ENCODE measurements around the gene ITIH4. TPM values are rescaled to one million over a fixed set of nuclear protein-coding genes. Genes with fewer than 3 reads are reported as not detected.

Gene ITIH4
- polyA plus RNA-seq, 1 of the 3 experiments (the other 2 are of a cell fraction): 2.0 TPM

DNA sequence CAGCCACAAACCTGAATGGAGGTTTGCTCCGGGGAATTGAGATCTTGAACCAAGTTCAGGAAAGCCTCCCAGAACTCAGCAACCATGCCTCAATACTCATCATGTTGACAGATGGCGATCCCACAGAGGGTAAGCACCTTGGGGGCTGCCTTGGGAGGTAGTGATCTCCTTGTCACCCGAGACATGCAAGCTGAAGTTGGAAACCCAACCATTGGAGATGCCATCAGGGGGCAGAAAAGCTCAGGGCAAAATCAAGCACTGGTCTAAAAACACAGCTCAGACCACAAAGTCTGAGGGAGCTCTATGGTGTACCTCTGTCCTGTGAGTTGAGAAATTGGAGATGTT is 47.3 kb downstream of the ITIH4 start:
- Histone ChIP-seq H3K9me2 (no peaks in the 10 kb centered on the region), H3K79me2 (ENCODE audit: insufficient read depth) (no peaks in the 10 kb centered on the region), H3K9ac (no peak overlapping the region), H3K4me3 (ENCODE audit: low read depth in 2 of 2, low read length in 1 of 2) (no peak overlapping the region), H3K4me1 (ENCODE audit: control insufficient read depth in 1 of 2, insufficient read depth in 2 of 2, low read depth in 1 of 2, low read length in 1 of 2) (no peaks in the 10 kb centered on the region; a peak in 1 of 4 replicates), H2AFZ (ENCODE audit: low read depth) (no peak overlapping the region), H3K27ac (ENCODE audit: low read depth in 2 of 2, low read length in 1 of 2) (no peak overlapping the region), H3K27me3 (ENCODE audit: insufficient read depth) (peaks cover 13% of the 10 kb centered on the region; the same call in 1 of the 2 replicates), H3K4me2 (no peak overlapping the region), H4K20me1 (ENCODE audit: insufficient read depth) (no peaks in the 10 kb centered on the region), H3K36me3 (replicated peaks in 1 of 2; ENCODE audit: control insufficient read depth in 1 of 2, insufficient read depth in 2 of 2, low read length in 1 of 2) (no peaks in the 10 kb centered on the region), H3F3A (replicated peaks; ENCODE audit: insufficient read depth) (no peaks in the 10 kb centered on the region), H3K9me3 (no peaks in the 10 kb centered on the region)
- TF ChIP-seq TAF1 (IDR thresholded peaks at IDR 0.05; ENCODE audit: borderline replicate concordance, low read depth, low read length) (no peak), NFIC (IDR thresholded peaks at IDR 0.05; ENCODE audit: borderline replicate concordance) (no peak), GATA2 (CRISPR knock-in tag; IDR thresholded peaks at IDR 0.05) (no peak)
- POLR2A ChIA-PET: no interaction called here
- CTCF ChIA-PET: no interaction called here
- no peak for DNase-seq
- WGBS (ENCODE audit: low lambda C conversion rate): 64% methylated on average over 1 of the region's 3 CpGs

DNA sequence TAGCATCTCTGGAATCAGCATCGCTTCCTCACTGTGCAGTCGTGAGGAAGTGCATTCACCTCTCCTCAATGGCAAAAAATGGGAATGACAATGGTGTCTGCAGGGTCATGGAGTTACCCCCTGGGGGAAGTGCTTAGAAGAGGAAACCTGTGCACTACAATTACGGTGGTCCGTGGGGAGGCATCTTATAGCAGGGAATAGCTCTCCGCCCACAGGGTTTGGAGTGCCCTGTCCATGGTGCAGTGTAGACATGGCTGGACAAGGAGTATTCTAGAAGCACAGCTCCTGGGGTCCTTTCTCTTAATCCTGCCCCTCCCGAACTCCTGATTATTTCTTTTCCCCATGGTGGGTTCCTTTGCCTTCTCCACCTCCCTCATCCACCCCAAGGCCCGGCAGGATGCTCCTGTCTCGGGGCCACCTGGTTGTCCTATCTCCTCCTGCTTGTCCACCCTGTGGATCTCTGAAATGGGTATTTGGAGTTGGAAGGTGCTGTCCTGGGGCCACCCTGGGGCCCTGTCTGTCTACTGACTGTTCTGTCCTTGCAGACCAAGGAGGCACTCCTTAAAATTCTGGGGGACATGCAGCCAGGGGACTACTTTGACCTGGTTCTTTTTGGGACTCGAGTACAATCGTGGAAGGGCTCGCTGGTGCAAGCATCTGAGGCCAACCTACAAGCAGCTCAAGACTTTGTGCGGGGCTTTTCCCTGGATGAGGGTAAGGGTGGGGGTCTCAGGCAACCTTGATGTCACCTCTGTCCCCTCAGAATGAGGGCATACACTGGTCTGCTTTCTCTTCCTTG is 47.9 kb downstream of the ITIH4 start:
- no peak overlapping the region for H3K27ac ChIP-seq (ENCODE audit: low read depth in 2 of 2, low read length in 1 of 2)
- no peaks in the 10 kb centered on the region for H3K9me2 ChIP-seq
- H3F3A ChIP-seq (replicated peaks; ENCODE audit: insufficient read depth): no peaks in the 10 kb centered on the region
- no peak overlapping the region for H2AFZ ChIP-seq (ENCODE audit: low read depth)
- no peak overlapping the region for H3K9ac ChIP-seq
- TF ChIP-seq NRF1 (IDR thresholded peaks at IDR 0.05; ENCODE audit: low read depth, low read length): no peak
- TF ChIP-seq ELF1 (IDR thresholded peaks at IDR 0.05): no peak
- TF ChIP-seq, protein P1, sequence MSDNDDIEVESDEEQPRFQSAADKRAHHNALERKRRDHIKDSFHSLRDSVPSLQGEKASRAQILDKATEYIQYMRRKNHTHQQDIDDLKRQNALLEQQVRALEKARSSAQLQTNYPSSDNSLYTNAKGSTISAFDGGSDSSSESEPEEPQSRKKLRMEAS (IDR thresholded peaks at IDR 0.05; ENCODE audit: low read depth): no peak
- TF ChIP-seq GATA2 (CRISPR knock-in tag; IDR thresholded peaks at IDR 0.05): no peak
- no peak for TF ChIP-seq TEAD4 (IDR thresholded peaks at IDR 0.05; ENCODE audit: borderline replicate concordance, insufficient read depth)
- no peak for TF ChIP-seq EP300 (IDR thresholded peaks at IDR 0.05; ENCODE audit: borderline replicate concordance in 1 of 2, low read depth in 1 of 2, low read length in 1 of 2)
- TF ChIP-seq FOXM1 (IDR thresholded peaks at IDR 0.05; ENCODE audit: low read depth): no peak
- no peak for TF ChIP-seq FOXJ3 (CRISPR knock-in tag; IDR thresholded peaks at IDR 0.05)
- no peak for TF ChIP-seq CHD2 (IDR thresholded peaks at IDR 0.05; ENCODE audit: low read length, partially characterized antibody)
- TF ChIP-seq, protein P2, sequence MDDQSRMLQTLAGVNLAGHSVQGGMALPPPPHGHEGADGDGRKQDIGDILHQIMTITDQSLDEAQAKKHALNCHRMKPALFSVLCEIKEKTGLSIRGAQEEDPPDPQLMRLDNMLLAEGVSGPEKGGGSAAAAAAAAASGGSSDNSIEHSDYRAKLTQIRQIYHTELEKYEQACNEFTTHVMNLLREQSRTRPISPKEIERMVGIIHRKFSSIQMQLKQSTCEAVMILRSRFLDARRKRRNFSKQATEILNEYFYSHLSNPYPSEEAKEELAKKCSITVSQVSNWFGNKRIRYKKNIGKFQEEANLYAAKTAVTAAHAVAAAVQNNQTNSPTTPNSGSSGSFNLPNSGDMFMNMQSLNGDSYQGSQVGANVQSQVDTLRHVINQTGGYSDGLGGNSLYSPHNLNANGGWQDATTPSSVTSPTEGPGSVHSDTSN (IDR thresholded peaks at IDR 0.05): no peak
- TF ChIP-seq, protein P3, sequence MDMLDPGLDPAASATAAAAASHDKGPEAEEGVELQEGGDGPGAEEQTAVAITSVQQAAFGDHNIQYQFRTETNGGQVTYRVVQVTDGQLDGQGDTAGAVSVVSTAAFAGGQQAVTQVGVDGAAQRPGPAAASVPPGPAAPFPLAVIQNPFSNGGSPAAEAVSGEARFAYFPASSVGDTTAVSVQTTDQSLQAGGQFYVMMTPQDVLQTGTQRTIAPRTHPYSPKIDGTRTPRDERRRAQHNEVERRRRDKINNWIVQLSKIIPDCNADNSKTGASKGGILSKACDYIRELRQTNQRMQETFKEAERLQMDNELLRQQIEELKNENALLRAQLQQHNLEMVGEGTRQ (IDR thresholded peaks at IDR 0.05; ENCODE audit: borderline replicate concordance, low read depth, low read length): no peak
- no peak for TF ChIP-seq NFIC (IDR thresholded peaks at IDR 0.05; ENCODE audit: borderline replicate concordance)
- no peak overlapping the region for H3K4me2 ChIP-seq
- H3K4me1 ChIP-seq (ENCODE audit: control insufficient read depth in 1 of 2, insufficient read depth in 2 of 2, low read depth in 1 of 2, low read length in 1 of 2): no peaks in the 10 kb centered on the region; a peak in 1 of 4 replicates
- ChIA-PET POLR2A (no interaction called here), CTCF (no interaction called here)
- H3K27me3 ChIP-seq (ENCODE audit: insufficient read depth): peaks cover 13% of the 10 kb centered on the region; the same call in 1 of the 2 replicates
- H3K4me3 ChIP-seq (ENCODE audit: low read depth in 2 of 2, low read length in 1 of 2): no peak overlapping the region
- no peaks in the 10 kb centered on the region for H3K9me3 ChIP-seq
- no peaks in the 10 kb centered on the region for H3K79me2 ChIP-seq (ENCODE audit: insufficient read depth)
- 59% methylated on average over 11 of the region's 12 CpGs for WGBS (ENCODE audit: low lambda C conversion rate)
- no peaks in the 10 kb centered on the region for H4K20me1 ChIP-seq (ENCODE audit: insufficient read depth)
- no peaks in the 10 kb centered on the region for H3K36me3 ChIP-seq (replicated peaks in 1 of 2; ENCODE audit: control insufficient read depth in 1 of 2, insufficient read depth in 2 of 2, low read length in 1 of 2)
- DNase-seq: no peak

Data from SK-N-SH (cell line).